Measurements from ENCODE around the gene BPNT1.

DNA sequence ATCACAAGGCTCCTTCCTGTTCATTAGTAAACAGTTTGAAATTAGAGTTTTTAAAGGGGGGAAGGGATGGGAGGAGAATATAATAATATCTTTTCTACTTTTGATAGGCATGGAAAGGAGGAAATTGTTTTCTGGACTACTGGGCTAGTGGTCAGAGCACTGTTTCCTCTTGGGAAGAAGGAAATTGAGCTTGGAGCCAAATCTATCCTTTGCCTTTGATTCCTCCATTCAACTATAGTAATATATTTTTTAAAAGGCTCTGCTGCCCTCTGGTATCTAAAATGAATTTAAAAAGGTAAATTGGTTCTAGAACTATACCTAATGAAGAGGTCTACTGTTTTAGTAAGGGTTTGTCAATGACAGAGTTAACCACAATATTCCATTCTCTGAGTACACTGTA, 10.2 kb upstream of the BPNT1 start:
- TF ChIP-seq, protein P1, sequence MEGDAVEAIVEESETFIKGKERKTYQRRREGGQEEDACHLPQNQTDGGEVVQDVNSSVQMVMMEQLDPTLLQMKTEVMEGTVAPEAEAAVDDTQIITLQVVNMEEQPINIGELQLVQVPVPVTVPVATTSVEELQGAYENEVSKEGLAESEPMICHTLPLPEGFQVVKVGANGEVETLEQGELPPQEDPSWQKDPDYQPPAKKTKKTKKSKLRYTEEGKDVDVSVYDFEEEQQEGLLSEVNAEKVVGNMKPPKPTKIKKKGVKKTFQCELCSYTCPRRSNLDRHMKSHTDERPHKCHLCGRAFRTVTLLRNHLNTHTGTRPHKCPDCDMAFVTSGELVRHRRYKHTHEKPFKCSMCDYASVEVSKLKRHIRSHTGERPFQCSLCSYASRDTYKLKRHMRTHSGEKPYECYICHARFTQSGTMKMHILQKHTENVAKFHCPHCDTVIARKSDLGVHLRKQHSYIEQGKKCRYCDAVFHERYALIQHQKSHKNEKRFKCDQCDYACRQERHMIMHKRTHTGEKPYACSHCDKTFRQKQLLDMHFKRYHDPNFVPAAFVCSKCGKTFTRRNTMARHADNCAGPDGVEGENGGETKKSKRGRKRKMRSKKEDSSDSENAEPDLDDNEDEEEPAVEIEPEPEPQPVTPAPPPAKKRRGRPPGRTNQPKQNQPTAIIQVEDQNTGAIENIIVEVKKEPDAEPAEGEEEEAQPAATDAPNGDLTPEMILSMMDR (IDR thresholded peaks at IDR 0.05), result no peak
- no peak for TF ChIP-seq POLR2A (IDR thresholded peaks at IDR 0.05)

Data from heart left ventricle (tissue), 13 donors.